ENCODE measurements around the gene DDIT3. TPM values are rescaled to one million over a fixed set of nuclear protein-coding genes. Genes with fewer than 3 reads are reported as not detected.

The DDIT3 gene
- total RNA-seq, 1 experiment from 2014 or later, result 84.7 TPM

DNA sequence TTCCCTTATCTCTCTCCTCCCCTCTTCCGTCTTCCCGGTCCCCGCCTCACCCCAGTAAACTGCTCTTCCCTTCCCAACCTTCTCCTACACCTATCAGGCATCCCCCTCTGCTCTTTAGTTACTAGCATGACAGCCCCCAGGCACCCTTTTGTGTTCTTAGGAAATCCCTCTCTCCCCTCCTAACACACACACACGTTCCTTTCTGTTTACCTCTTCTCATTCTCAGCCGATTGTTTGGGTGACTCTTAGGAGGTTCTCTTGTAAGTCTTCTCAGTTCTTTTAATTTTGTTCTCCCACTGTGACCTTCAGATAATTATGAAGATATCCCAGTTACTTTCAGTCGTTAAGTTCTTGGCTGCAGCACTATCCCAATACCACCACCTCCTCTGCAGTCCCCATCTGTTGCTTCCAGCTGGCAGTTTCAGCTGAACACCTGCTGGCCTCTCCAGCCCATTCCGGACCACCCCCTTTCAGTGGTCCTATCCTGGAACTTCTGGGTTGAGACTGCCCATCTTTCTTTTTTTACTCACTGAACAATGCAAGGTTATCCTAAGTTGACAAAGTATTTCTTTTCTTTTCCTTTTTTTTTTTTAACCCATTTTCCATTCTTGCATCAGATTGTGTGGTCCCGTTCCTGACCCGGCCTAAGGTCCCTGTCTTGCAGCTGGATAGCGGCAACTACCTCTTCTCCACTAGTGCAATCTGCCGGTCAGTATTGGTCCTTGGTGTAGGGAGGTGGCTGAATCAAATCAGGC is 31.7 kb downstream of the DDIT3 start:
- TF ChIP-seq CEBPB (IDR thresholded peaks at IDR 0.05; ENCODE audit: low read depth), result no peak
- TF ChIP-seq, protein P1, sequence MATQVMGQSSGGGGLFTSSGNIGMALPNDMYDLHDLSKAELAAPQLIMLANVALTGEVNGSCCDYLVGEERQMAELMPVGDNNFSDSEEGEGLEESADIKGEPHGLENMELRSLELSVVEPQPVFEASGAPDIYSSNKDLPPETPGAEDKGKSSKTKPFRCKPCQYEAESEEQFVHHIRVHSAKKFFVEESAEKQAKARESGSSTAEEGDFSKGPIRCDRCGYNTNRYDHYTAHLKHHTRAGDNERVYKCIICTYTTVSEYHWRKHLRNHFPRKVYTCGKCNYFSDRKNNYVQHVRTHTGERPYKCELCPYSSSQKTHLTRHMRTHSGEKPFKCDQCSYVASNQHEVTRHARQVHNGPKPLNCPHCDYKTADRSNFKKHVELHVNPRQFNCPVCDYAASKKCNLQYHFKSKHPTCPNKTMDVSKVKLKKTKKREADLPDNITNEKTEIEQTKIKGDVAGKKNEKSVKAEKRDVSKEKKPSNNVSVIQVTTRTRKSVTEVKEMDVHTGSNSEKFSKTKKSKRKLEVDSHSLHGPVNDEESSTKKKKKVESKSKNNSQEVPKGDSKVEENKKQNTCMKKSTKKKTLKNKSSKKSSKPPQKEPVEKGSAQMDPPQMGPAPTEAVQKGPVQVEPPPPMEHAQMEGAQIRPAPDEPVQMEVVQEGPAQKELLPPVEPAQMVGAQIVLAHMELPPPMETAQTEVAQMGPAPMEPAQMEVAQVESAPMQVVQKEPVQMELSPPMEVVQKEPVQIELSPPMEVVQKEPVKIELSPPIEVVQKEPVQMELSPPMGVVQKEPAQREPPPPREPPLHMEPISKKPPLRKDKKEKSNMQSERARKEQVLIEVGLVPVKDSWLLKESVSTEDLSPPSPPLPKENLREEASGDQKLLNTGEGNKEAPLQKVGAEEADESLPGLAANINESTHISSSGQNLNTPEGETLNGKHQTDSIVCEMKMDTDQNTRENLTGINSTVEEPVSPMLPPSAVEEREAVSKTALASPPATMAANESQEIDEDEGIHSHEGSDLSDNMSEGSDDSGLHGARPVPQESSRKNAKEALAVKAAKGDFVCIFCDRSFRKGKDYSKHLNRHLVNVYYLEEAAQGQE (IDR thresholded peaks at IDR 0.05; ENCODE audit: low read depth), result no peak
- no peak; the same call in 1 of the 2 replicates for TF ChIP-seq SIN3A (IDR thresholded peaks at IDR 0.05; ENCODE audit: low read depth)
- TF ChIP-seq ZFX (IDR thresholded peaks at IDR 0.05), result no peak
- no peak for TF ChIP-seq EZH2phosphoT487 (IDR thresholded peaks at IDR 0.05; ENCODE audit: borderline replicate concordance)
- TF ChIP-seq, protein P2, sequence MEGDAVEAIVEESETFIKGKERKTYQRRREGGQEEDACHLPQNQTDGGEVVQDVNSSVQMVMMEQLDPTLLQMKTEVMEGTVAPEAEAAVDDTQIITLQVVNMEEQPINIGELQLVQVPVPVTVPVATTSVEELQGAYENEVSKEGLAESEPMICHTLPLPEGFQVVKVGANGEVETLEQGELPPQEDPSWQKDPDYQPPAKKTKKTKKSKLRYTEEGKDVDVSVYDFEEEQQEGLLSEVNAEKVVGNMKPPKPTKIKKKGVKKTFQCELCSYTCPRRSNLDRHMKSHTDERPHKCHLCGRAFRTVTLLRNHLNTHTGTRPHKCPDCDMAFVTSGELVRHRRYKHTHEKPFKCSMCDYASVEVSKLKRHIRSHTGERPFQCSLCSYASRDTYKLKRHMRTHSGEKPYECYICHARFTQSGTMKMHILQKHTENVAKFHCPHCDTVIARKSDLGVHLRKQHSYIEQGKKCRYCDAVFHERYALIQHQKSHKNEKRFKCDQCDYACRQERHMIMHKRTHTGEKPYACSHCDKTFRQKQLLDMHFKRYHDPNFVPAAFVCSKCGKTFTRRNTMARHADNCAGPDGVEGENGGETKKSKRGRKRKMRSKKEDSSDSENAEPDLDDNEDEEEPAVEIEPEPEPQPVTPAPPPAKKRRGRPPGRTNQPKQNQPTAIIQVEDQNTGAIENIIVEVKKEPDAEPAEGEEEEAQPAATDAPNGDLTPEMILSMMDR (IDR thresholded peaks at IDR 0.05 in 2 of 3, conservative IDR thresholded peaks at IDR 0.05 in 1 of 3; ENCODE audit: borderline replicate concordance in 1 of 3, insufficient read depth in 1 of 3, low read depth in 2 of 3, low read length in 2 of 3), result no peak
- TF ChIP-seq SRF (IDR thresholded peaks at IDR 0.05; ENCODE audit: low read depth), result no peak
- no peak for TF ChIP-seq POLR2AphosphoS5 (IDR thresholded peaks at IDR 0.05; ENCODE audit: low read depth, low read length)
- TF ChIP-seq POLR2A (IDR thresholded peaks at IDR 0.05; ENCODE audit: borderline replicate concordance, extremely low read depth, insufficient read depth, insufficient read length), result no peak
- no peak for TF ChIP-seq RAD21 (IDR thresholded peaks at IDR 0.05; ENCODE audit: low read depth)
- no peak for TF ChIP-seq ELF1 (IDR thresholded peaks at IDR 0.05; ENCODE audit: borderline replicate concordance, low read depth)
- TF ChIP-seq SP1 (IDR thresholded peaks at IDR 0.05; ENCODE audit: low read depth), result no peak
- TF ChIP-seq JUND (IDR thresholded peaks at IDR 0.05), result no peak
- TF ChIP-seq, protein P3, sequence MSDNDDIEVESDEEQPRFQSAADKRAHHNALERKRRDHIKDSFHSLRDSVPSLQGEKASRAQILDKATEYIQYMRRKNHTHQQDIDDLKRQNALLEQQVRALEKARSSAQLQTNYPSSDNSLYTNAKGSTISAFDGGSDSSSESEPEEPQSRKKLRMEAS (IDR thresholded peaks at IDR 0.05), result no peak
- TF ChIP-seq, protein P4, sequence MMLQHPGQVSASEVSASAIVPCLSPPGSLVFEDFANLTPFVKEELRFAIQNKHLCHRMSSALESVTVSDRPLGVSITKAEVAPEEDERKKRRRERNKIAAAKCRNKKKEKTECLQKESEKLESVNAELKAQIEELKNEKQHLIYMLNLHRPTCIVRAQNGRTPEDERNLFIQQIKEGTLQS (IDR thresholded peaks at IDR 0.05), result no peak
- H4K20me1 ChIP-seq (ENCODE audit: insufficient read depth), result no peaks in the 10 kb centered on the region
- peak overlapping the region; percentile 86 for H3K4me2 ChIP-seq (ENCODE audit: low read length)
- ChIA-PET RAD21 (ENCODE audit: low non-redundant PET in 1 of 2, low total read pairs in 2 of 2, uncharacterized antibody in 2 of 2, unreplicated experiment in 2 of 2) (no interaction called here), POLR2A (interaction anchor here (1.3 kb wide), 1 partner anchor 32 kb away, joined by 3 read pairs; the partner anchor contains the start of gene DDIT3), CTCF (no interaction called here)
- peaks cover 41% of the 10 kb centered on the region for H3K79me2 ChIP-seq (ENCODE audit: insufficient read depth, low read length)
- no TSS peak for BruUV-seq (replicated peaks)
- DNase-seq (ENCODE audit: low read depth, low spot score), result no peak
- H3K9me3 ChIP-seq (ENCODE audit: control insufficient read depth in 1 of 2, insufficient read depth in 1 of 2, low read depth in 1 of 2, low read length in 2 of 2), result no peaks in the 10 kb centered on the region
- peak; percentile 10; the same call in 1 of the 2 replicates for ATAC-seq
- no peaks in the 10 kb centered on the region for H3K9me2 ChIP-seq (ENCODE audit: insufficient read depth)
- intact Hi-C loops (cut with micrococcal nuclease), result no loop called here
- peak overlapping the region; percentile 97 to 100 for H3K4me3 ChIP-seq (replicated peaks in 1 of 2; ENCODE audit: low read depth in 1 of 2, low read length in 2 of 2)
- H3K27ac ChIP-seq (ENCODE audit: low read depth, low read length), result peak overlapping the region; percentile 68
- H2AFZ ChIP-seq (ENCODE audit: low read depth, low read length, poor library complexity, severe bottlenecking), result no peak overlapping the region
- H3K9ac ChIP-seq (ENCODE audit: low read length), result peak overlapping the region; percentile 76
- H3K27me3 ChIP-seq (ENCODE audit: insufficient read depth, low read length), result no peaks in the 10 kb centered on the region
- peaks cover 4 to 14% of the 10 kb centered on the region in 2 experiments; a peak in 3 of 4 replicates for H3K4me1 ChIP-seq (ENCODE audit: control insufficient read depth in 1 of 2, insufficient read depth in 2 of 2, low read length in 2 of 2)
- H3K36me3 ChIP-seq (ENCODE audit: control insufficient read depth in 1 of 2, insufficient read depth in 2 of 2, low read length in 2 of 2), result peaks cover 19 to 35% of the 10 kb centered on the region in 2 experiments

Data from HCT116 (cell line).